Fibroblast of skin of scalp (primary cell): Measurements from ENCODE around the gene ADAM33.

Experiments
- DNase-seq: peaks from one replicate; pipeline ENCODE4 v3.0.0-alpha.2; 2013

ADAM33 gene

GRCh38 chr20:3710011-3710466, 28.2 kb upstream of the ADAM33 start:
- DNase-seq = no peak

- DNase-seq = no peak
Measured at GRCh38 chr20:3707508-3707899, 25.7 kb upstream of the ADAM33 start.

GRCh38 chr20:3706774-3707507, 25.1 kb upstream of the ADAM33 start:
- peak; percentile 23 for DNase-seq

DNA sequence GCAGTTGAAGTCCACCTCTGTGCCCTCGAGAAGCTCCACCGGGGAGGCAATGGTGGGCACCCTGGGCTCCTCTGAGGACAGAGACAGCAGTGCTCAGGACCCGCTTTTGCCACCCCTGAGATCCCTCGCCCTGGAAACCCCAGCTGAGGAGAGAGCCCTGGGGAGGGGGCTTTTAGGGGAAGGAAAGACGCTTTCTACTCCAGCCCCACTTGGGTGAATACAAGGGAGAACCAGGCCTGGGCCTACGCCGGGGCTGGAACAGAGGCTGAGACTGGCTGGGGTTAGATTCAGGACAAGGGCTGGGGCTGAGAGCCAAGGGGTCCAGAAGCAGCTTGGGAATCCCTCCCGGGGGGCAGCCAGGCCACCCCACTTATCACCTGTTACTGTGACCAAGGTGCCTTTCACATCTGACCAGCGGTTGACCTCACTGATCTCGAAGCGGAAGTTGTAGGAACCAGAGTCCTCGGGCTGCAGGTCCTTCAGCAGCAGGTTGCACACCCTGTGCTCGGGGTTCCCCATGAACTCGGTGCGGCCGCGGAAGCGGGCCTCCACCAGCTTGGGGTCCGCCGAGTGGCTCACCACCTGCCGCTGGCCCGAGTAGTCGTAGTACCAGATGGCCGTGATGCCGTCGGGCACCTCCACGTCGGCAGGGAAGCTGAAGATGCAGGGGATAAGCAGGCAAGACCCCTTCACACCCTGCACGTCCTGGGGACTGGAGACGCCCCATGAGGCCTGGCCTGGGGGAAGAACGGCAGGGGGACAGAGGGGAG, 24.3 kb upstream of the ADAM33 start:
- no peak for DNase-seq

DNA sequence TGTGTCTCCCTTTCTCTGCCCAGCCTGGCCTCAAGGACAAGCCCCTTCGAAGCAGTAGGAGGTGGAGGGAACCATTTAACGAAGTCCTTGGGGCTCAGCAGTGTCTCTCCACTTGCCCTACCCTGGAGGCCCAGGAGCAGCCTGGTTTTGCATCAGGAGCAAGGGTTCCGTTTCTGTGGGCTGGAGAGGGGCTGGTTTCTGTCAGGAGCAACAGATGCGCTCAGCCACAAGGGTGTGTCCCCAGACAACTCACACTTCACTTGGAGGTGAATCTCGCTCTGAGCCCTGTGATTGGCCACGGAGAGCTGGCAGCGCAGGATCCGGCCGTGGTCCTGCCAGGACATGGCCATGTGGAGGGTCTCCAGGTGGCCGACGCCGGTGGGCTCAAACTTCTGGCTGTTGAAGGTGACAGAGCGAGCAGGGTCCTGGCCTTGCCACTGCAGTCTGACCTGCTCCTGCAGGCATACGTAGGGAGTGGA, 23.7 kb upstream of the ADAM33 start:
- DNase-seq = no peak

GRCh38 chr20:3704087-3704486, 22.3 kb upstream of the ADAM33 start:
- DNase-seq = no peak

- no peak for DNase-seq
Measured at GRCh38 chr20:3702611-3703391, 21.0 kb upstream of the ADAM33 start.

DNA sequence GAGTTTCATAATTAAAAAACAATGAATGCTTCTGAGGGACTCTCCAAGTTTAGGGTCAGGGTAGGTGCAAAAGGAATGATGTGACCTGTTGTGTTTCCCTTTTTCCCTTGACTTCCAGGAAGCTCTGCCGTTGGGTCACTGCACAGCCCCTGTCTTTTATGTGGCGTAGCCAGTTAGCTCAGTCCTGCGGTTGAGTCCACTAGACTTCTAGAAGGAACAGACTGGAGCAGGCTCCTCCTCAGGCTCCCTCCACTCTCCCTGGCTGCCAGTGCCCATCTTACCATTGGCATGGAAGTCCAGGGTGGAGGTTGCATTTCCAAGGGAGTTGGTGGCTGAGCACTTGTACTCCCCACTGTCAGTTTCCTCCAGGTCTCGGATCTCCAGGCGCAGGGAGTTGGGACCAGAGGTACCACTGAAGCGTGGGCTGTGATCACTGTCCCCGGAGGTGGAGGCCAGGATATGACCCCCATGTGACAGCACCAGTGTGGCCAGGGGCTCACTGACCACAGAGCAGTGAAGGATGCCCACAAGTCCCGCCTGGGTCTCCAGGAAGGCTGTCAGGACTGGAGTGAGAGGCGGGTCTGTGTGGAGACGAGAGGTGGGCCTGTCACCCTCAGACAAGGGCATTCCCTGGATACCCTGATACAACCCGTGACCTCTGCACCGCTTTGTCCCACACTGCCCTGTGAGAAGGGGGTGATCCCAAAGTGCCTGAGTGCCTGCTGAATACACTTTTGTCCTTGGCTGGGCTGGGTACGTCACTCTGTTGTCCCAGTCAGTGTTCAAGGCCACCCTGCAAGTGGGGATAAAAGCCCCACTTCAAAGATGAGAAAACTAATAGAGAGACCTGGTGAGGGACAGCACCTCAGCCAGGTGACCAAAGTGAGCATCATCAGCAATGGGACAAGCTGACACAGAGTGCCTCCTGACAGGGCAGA, 19.5 kb upstream of the ADAM33 start:
- DNase-seq = no peak

GRCh38 chr20:3699037-3699436, 17.2 kb upstream of the ADAM33 start:
- DNase-seq = no peak

DNA sequence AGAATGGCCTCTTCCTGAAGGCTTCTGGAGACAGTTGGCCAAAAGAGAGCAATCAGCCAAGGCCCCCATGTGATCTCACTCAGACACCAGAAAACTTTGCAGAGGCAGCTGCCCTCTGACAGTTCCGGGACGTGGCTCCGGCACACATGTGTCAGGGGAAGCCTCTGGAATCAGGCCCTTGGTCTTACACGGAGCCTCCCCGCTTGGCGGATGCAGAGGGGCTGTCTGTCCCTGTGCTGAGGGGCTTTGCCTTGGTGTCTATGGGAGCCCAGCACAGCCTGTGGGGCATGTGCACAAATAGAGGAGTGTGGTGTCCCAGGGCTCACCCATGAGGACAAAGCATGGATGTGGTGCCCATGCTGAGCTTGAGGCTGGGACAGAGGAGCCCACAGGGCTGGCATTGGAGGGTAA, 16.8 kb upstream of the ADAM33 start:
- no peak for DNase-seq

DNA sequence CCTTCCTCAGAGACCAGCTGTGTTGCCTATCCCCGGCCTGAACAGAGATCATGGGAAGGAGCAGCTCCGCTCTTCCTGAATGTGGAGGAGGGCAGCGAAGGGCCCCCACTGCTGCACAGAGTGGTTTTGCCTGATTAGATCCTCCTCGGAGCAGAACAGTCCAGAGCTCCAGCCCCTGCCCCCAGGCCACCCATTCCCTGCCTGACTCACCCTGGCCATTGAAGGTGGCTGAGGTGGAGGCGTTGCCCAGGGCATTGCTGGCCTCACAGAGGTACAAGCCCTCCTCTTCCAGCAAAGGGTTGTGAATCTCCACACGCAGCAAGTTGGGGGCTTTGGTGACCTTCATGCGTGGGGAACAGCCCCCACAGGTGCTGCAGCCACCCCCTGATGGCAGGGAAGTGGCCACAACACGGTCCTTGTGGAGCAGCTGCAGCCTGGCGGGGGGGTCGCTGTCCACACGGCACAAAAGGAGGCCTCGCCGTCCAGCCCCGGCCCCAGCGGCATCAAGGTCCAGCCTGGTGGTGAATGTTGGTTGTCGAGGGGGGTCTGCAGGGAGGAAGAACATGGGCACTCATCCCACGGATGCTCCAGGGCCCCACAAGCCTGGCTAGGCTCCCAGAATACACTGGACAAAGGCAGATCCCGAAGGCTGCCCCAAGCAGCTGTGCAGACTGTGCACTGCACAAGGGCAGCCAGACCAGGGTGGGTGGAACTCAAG, 15.9 kb upstream of the ADAM33 start:
- DNase-seq = no peak

- DNase-seq = no peak
Measured at GRCh38 chr20:3696745-3697587, 15.2 kb upstream of the ADAM33 start.

GRCh38 chr20:3696200-3696599, 14.4 kb upstream of the ADAM33 start:
- DNase-seq = no peak

- DNase-seq = no peak
Measured at GRCh38 chr20:3694864-3695263, 13.1 kb upstream of the ADAM33 start.

DNA sequence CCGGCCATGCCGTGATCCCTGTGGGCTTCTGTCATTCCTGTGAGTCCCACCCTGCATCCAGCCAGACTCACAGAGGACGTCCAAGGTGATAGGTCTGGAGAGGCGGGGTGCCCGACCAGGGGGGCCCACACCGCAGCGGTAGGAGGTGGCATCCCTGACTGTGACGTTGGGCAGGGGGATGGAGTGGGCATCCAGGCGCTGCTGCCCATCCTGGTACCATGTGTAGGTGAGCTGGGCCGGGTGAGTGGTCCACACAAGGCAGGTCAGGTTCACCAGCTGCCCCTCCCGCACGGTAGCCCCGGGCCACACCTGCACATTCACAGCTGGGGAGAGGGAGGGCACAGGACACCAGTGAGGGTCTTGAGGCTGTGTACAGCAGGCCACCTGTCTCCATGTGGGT, 11.6 kb upstream of the ADAM33 start:
- DNase-seq = no peak

GRCh38 chr20:3692706-3693294, 11.0 kb upstream of the ADAM33 start:
- no peak for DNase-seq

DNA sequence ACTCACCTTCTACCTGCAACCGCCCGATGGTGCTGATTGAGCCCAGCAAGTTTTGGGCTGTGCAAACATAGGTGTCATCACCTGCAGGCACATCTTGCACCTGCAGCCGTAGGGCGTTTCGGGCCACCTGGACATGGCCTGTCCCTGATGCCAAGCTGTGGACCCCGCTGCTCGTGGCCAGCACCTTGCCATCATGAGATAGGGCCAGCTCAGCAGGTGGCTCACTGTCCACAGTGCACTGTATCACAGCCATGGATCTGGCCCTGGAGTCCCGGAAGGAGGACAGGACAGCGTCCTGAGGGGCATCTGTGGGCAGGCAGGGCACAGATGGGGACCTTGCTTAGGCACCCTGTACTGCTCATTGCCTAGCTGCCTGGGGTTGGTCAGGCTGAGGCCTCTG, 10.1 kb upstream of the ADAM33 start:
- no peak for DNase-seq

- DNase-seq = no peak
Measured at GRCh38 chr20:3691306-3691705, 9.5 kb upstream of the ADAM33 start.

DNA sequence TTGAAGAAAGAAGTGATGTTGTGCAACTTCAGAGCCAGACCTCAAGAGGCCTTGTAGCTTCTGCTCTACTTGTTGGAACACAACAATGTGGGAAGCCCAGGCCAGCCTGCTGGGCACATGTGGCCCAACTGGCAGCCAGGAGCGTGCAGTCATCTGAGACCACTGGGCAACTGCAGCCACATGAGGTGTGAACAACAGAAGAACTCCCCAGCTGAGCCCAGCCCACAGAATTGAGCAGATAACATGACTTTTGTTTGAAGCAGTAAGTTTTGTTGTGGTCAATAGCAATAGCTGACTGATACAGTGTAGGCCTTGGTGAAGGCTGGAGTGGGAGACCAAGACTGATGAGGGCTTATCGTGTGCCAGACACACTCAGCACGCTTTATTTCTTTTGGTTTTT, 8.6 kb upstream of the ADAM33 start:
- DNase-seq = no peak

- DNase-seq = no peak
Measured at GRCh38 chr20:3689978-3690377, 8.2 kb upstream of the ADAM33 start.
